IPS-NIHi7 (cell line): ENCODE results near the gene SPAG16.
A peak's percentile ranks its signal among the peaks of the same experiment; 100 is the strongest.

Experiments used
- DNase-seq: peaks from one replicate; pipeline ENCODE4 v3.0.0; 2012; ENCODE audit warnings: mixed read lengths; ENCODE audit errors: extremely low spot score

SPAG16 gene

DNA sequence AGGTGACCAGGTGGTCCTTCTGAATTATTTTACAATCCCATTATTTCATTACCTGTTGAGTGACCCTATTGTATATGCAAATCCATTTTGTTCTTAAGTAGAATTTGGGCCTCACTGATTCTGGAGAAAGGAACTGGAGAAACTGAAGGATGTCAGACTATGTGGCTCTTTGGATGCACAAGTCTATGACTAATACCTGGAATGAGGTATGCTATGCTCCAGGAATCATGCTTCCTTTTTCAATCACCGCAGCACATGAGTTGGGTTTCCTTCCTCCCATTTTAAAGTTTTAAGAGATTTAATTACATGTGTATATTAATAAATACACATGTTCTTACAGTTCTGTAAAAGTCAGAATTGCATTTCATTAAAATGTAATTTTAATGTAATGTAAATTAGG lies 872.7 kb downstream of the SPAG16 start:
- DNase-seq = no peak

DNA sequence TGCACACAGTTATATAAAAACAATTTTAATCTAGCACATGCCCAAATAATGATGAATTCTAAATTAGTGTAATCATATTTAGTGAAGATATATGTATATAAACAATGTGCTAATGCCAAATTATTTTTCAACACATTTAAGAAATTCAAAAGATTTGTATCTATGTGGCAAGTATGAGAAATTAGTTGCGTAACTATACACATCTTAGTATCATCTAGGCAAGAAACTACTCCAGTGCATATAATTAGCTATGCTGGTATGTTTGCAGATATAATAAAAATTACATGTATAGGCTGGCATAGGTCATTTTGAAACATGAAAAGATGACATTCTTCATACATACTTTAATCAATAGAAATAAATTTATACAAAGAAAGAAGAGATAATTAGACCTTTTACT lies 874.6 kb downstream of the SPAG16 start:
- no peak for DNase-seq

DNA sequence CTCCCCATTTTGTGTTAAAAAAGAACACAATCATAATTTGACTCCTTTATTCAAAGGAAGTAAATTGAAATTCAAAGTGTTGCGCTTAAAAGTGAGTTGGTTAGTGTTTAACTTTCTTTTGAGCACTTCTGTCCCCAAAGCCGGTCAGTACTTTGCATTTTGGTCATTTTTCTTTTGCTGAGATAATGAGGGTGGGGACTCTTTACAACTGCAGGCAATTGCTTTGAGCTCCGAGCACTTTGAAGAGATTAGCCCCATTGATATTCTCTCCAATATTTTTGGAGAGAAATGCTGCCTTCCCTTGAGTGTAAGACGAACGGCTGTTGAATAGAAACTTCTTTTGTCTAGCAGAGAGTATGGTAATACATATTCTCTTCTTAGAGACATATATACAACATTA lies 885.0 kb downstream of the SPAG16 start:
- DNase-seq = no peak

DNA sequence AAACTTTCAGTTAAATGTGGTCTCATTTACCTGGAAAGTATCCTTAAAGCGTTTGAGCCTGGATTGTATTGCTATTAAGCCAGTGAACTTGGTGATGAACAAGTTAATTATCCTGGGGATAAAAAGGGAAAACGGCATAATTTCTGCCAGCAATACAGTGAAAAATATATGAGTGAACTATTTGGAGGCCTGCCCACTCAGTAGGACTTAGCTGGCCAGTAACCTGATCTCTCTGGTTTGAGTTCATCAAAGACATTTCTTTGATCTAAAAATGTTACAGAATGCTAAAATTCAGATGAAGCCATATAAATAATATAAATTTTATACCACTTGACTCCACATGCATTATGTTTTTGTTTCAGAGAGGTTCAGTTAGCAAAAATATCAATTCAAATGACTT lies 885.5 kb downstream of the SPAG16 start:
- no peak for DNase-seq

DNA sequence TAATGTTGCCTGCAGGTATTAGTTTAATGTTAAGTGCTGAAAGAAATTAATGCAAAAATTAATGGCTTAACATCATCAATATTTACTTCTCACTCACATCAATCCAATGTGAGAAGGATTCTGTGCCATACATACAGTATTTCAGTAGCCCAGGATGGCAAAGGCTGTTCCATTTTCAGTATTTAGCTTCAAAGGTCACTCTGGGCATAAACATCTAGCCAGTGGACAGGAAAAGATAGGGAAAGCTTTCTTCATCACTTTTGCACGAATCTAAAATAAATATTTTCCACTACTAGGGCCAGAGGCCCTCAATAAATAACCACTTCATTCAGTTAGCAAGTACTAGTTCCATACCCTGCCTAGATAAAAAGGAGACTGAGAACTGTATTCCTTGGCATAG lies 890.3 kb downstream of the SPAG16 start:
- DNase-seq = no peak

DNA sequence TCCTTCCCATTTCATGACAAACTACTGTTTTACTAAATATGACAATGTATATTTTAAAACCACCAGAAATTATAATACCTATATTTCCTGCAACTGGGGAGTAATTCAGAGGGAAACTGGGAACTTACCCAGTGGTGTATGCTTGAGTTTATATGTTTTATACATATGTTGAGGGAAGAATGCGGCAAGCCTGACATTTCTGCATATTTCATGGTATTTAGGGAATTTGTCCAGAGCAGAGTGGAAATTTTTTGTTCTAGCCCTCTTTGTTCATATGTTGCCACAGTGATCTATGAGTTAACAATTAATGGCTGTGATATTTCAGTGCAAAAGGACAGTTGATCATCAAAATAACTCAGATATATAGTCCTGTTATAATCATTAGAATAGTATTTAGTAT lies 895.8 kb downstream of the SPAG16 start:
- DNase-seq = no peak

DNA sequence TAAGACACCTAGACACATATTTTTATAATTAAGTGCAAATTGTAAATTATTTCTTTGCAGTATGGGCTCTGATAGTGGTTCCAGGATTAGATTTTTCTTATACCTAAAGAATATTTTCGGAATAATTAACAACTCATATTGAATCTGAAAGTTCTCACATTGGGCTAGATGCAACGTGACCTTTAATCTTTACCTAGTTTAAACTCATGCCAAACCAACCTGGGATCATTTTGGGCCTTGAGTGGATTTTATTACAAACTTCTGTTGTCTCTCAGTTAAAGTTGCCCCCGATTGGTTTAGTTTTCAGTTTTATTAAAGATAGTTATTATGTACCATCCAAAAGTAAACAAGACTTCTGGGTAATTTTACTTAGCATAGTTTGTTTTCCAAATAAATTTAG lies 896.4 kb downstream of the SPAG16 start:
- DNase-seq = no peak

DNA sequence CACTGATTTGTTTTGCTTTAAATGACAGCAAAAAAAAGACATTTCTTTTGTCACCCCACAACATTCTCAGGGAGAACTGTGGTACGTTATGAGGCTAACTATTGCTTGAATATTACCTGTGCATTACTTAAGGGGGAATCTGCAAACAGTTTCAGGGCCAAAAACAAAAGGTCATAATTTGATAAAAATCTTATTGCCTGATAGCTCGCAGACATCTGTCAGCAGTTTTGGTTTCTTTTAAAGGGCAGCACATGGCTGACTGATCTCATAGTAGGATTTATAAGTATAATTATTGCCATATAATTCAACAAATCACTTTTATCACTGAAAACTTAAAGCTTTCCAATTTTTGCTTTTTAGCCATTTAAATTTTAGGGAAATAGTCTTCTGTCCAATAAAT lies 900.2 kb downstream of the SPAG16 start:
- DNase-seq = no peak

DNA sequence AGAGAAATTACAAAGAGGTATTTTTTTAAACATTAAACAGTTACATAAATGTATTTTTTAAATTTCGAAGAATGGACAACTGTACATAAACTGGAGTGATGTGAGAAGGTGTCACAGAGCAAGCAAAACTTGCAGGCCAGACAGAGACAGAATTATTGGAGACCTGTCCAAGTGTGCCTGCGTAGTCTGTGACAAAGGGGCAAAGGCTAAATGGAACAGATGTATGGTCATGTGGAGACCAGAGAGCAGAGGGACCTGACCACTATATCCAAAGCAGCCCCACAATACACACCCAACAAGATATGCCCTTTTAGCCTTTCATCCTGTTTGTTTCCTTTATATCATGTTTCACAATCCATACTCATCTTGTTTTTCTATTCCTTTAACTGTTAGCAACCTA lies 901.3 kb downstream of the SPAG16 start:
- DNase-seq = no peak

DNA sequence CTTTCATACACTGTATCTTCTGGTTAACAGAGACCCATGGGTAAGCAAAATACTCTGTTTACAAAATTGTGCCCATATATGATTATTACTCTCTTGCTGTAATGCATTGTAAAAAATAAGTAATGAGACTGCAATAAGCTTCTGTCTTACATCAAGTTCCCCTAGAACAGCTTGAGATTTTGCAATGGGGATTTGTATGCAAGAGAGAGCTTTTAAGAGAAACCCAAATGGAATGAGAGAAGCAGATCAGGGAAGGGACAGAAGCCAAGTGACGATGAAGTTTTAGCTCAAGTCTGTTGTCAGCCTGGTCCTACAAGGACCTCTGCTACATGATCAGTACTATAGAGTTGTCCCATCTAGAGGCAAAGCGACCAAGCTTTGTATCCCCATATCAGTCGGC lies 908.4 kb downstream of the SPAG16 start:
- no peak for DNase-seq

DNA sequence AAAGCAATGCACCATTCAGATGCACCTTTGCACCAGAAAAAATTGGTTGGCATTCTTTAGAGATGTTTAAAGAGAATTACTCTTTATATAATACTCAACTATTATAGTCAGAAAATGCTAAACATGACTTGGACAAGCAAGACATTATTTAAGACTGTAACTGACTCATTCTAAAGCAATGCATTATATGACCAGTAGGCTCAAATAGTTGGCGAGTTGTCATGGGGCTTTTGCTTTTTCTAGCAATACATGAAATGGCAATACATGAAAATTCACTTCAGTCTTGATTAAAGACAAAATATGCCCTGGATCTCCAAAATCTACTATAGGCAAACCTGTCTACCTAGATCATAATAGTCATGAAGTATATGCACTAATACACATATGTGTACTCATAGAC lies 909.7 kb downstream of the SPAG16 start:
- no peak for DNase-seq

DNA sequence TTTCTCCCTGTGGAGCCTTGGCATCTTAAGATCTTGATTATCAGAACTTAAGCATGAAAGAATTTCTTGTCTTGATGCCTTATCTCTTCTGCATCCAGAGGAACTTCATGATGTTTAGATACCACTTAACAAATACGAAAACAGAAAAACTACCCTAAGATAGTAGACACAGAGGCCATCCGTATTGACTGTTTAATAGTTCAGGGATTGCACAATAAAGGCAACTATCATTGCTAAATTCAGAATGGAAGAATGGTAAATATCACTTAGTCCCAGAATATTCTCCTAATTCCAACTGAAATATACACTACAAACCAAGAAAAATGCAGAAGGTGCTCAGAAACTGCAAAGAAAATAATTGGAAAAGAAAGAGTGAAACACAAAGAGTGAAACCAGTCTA lies 912.0 kb downstream of the SPAG16 start:
- DNase-seq = no peak

DNA sequence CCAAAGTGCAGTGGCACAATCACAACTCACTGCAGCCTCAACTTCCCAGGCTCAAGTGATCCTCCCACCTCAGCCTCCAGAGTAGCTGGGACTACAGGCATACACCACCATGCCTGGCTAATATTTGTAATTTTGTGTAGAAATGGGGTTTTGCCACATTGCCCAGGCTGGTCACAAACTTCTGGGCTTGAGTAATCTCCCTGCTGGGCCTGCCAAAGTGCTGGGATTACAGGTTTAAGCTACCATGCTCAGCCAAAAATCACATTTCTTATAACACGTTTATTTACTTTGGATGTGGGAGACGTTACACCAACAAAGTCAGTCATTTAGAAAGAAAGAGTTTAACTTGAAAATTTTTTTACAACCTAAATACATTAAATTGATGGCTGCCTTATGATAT lies 917.6 kb downstream of the SPAG16 start:
- no peak for DNase-seq

DNA sequence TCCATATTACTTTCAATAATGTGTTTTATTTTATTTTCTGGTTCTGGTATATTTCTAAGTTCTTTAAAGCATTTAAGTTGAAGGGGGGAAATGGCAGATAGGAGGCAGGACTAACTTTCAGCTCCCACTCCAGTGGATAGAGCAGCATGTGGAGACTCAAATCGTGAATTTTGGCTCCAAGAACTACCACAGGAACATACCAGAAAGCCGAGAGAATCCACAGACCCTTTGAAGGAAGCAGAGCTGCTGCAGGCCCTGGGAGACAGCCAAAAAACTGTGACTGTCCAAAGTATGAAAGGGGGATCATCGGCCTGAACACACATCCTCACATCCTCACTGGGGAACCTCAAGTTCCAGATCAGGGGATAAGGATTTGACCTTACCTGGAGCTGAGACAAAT lies 919.0 kb downstream of the SPAG16 start:
- no peak for DNase-seq

DNA sequence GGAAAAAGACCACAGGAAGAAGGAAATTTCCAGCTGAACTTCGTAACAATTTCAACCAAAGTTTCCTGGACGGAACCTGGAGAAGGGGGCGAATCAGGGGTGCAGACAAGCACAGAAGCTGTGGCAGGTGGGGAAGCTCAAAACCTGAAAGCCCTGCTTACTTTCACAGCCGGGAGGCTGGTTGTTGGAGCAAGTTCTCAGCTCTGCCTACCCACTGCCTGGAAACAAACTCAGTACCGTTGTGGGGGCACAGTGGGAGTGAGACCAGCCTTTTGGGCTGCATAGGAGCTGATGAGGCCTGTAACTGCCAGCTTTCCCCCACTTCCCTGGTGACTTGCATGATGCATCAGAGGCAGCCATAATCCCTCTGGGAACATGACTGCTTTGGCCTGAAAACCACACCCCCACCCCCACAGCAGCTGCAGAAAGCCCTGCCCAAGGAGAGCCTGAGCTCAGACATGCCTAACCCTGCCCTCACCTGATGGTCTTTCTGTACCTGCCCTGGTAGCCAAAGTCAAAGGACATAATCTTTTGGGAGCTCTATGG lies 919.6 kb downstream of the SPAG16 start:
- no peak for DNase-seq

DNA sequence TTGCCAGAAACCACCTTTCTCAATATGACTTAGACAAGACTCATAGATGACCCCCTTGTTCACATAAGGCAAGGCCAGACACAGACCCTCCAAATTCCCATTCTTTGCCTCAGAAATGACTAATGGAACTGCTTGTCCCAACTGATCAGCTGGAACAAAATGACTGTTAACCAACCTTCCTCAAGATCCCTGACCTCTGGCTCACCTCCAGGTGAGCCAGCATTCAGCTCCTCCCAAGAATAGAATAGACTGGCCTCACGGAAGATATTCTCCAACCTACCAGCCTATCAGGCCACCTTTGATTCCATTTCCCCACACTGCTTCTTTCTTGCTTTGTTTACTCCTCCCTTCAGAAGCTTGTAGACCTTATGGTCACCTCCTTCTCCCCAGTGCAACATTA lies 930.8 kb downstream of the SPAG16 start:
- no peak for DNase-seq

DNA sequence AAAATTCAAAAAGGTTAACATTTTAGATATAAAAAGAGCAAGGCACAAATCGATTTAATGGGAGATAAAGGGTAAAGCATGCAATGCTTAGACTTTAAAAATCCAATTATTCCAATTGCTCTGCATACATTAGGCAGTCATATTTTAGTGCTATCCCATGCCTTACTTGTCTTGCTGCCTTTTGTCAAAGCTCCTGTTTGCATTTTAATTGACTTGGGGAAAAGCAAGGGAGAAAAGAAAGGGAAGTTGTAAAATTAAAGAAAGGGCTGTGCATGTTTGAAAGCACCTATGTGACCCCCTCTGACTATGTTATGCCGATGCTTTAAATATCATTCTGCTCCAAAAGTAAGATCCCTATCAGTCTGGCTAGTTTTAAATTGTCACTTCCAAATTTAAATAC lies 932.9 kb downstream of the SPAG16 start:
- no peak for DNase-seq

DNA sequence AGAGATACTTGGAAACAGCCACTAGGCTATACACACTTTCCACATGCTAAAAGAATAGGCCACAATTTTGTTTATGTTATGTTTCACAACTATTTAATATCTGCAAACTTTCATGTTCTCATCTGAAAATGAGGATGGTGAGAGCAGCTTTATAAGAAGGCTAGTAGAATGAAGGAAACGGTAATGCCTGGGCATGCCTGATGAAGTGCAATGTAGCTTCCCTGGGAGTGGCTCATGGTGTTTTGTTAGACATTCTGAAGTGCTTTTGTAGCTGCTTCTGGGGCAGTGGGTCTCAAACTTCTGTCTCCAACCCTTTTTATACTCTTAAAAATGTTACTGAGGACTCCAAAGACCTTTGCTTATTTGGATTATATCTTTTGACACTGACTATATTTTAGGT lies 933.3 kb downstream of the SPAG16 start:
- peak; percentile 24 for DNase-seq

DNA sequence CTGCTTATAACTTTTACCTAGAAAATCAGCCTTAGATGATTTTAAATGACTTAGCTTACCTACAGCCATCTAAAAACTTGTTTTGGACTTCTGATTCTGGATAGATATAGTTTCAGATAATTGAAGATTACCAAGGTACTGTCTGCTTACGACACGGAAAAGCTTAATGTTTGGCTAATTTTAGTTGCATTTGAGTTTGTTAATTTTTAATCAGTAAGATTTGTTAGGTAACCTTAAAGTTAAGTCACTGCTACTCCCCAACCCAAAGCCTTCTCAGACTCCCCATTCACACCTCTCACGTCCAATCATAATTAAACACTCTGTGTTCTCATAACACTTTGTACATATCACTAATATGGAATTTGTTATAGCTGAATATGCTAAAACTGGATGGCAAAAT lies 936.0 kb downstream of the SPAG16 start:
- no peak for DNase-seq

DNA sequence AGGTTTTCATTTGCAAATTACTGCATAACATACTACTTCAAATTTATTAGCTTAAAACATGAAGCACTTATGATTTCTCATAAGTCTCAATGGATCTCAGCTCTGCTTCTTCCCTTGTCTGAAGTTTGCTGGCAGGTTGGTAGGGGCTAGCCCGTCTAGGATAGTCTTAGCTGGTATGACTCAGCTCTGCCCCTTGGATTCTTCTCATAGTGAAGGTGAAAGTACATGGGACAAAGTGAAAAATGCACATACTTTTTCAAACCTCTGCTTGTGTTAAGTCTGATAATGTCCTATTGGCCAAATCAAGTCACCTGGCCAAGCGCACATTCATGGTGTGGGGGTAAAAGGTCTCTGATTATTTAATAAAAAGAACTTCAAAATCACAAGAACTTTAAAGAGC lies 941.8 kb downstream of the SPAG16 start:
- DNase-seq = no peak

DNA sequence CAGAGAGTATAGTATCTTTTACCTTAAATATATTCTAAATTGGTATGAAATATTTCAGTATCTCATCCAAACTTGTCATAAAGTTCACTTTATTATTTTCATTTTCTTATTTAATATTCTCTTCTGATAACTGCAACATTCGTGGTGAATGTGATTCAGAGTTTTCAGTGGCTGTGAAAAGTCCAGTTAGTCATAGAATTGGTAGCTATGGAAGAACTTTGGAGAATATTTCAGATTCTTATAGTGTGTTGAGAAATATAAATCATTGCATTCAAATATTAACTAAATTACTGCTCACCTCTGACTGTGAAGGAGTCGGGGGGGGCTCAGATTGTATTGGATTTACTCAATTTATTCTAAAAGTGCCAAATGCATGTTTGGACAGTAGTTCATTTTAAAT lies 948.0 kb downstream of the SPAG16 start:
- DNase-seq = no peak

DNA sequence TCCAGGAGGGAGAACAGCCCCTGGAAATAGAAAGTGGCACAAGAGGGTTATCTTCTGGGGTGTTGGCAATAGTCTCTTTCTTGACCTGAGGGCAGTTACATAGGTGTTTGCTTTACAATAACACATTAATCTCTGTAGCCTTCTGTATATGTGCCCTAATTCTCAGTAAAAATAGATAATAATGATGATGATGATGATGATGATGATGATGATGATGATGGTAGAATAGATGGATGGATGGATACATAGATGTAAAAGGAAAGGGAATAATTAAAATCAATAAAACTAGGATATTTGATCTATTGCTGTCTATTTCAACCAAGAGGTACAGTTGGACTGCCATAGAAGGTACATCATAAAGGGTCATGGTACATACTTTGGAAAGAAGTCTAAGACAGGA lies 948.9 kb downstream of the SPAG16 start:
- no peak for DNase-seq

DNA sequence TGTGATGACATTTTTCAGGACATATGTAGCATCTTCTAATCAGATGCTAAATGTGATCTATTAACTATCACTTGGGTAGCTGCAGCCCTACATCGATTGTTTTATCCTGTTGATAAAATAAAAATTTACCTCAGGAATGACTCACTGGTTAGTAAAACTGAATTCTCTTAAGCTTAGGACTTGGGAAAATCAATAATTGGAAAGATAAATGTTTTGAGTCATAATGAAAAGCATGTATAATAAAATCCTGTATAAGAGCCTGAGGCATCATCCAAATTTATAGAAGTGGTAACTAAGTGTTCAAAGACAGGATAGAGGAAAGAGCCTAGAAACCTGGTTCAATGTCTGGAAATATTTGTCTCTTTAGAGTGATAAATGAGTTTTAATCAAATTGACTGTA lies 958.5 kb downstream of the SPAG16 start:
- DNase-seq = no peak

DNA sequence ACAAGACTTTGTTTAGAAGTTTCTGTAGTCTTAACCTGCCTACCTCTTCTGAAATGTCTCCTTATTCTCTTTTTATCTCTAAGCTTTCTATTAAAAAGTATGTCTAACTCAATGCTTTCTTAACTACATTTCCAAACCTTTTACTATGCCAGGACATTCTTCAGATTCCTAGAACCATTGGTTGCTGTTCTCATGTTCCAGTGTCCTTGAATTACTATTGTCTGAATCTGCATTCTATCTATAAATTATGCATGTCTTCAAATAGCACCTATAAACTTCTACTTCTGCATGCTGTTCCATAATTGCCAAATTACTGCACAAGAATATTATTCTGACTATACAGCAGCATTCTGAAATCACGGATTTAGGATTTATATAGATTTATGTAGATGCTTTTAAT lies 960.6 kb downstream of the SPAG16 start:
- DNase-seq = no peak

DNA sequence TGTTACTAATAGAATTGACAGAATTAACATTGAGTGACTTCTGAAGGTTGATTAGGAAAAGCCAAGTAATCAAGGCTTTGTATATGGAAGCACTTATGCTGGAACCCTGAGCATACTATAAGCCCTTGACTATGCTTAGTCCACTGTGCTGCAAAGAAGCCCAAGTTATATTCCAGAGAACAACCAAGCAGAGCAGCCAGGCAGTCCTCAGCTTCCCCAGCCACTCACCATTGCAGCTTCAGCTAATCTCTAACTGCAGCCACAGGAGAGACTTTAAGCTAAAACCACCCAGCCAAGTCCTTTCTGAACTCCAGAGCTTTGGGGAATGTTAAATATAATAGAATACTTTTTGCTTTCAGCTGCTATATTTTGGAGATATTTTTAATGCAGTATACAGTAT lies 962.2 kb downstream of the SPAG16 start:
- no peak for DNase-seq
